Measurements from ENCODE around the gene FAM83F. TPM values are rescaled to one million over a fixed set of nuclear protein-coding genes. Genes with fewer than 3 reads are reported as not detected.
A peak's percentile ranks its signal among the peaks of the same experiment; 100 is the strongest.

FAM83F gene
- total RNA-seq, 2 experiments from 2014 or later: 0.20 to 0.30 TPM

DNA sequence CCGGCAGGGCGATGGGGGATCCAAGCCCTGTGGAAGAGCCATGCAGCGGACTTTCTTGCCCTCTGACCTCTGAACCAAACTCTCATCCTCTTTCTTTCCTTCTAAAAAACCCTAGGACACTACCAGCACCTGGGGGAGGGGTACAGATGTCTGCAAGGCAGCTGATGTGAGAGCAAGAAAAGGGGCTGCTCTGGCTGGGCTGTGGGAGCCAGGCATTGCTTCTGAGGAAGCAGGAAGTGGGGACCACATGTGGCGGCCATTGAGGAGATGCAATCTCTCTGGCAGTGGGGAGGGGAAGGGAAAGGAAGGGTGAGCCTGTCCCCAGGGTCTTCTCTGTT is 36.0 kb downstream of the FAM83F start:
- DNase-seq (no peak), ATAC-seq (ENCODE audit: low read depth) (peak; percentile 87)
- Mint-ChIP-seq H3K4me3 (peak overlapping the region; percentile 65), H3K36me3 (no peaks in the 10 kb centered on the region), H3K4me1 (peaks cover 16% of the 10 kb centered on the region), H3K27ac (peak overlapping the region; percentile 92), H3K27me3 (no peaks in the 10 kb centered on the region), H3K9me3 (no peaks in the 10 kb centered on the region)
- POLR2A ChIA-PET: interaction anchor here (0.8 to 2.7 kb wide), 3 partner anchors 13 to 510 kb away, joined by 3 to 16 read pairs (median 4); partner anchors contain the start of genes ATF4 and TNRC6B

DNA sequence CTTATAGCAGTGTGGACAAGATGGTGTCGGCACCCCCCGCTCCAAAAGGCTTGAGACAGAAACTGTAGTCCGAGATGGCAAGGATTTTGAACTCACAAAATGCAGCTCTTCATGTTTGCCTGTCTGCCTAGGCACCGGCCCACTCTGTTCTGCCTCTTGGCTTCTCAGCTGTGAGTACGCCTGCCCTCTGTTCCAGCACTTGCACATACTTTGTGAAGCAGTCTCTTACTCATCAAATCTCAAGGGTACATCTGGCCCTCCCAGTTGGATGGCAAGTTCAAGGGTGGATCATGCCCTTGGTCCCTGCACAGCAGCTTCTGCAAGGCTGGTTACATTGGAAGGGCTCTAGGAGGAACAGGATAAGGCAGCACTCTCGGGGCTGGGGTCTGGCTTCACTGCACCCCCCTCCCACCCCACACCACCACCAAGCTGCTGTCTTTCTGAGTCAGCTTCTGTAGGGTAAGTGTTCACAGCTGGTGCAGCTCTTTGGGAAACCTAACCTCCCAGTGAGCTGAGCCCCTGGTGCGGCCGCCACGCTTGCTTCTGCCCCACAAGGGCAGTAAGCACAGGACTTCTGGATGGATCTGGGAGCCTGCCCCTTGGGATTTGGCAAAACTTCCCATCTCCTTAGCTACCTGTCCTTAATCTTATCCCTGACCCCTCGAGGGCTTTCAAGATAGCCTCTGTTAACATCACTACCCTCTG is 37.2 kb downstream of the FAM83F start:
- Mint-ChIP-seq H3K4me1 (peaks cover 17% of the 10 kb centered on the region), H3K4me3 (no peak overlapping the region), H3K9me3 (no peaks in the 10 kb centered on the region), H3K36me3 (no peaks in the 10 kb centered on the region), H3K27ac (peak overlapping the region; percentile 60), H3K27me3 (no peaks in the 10 kb centered on the region)
- DNase-seq: no peak
- no peak for ATAC-seq (ENCODE audit: low read depth)
- POLR2A ChIA-PET: interaction anchor here (0.7 to 2.7 kb wide), 2 partner anchors 12 to 362 kb away, joined by 4 to 16 read pairs; no protein-coding TSS in a partner anchor

DNA sequence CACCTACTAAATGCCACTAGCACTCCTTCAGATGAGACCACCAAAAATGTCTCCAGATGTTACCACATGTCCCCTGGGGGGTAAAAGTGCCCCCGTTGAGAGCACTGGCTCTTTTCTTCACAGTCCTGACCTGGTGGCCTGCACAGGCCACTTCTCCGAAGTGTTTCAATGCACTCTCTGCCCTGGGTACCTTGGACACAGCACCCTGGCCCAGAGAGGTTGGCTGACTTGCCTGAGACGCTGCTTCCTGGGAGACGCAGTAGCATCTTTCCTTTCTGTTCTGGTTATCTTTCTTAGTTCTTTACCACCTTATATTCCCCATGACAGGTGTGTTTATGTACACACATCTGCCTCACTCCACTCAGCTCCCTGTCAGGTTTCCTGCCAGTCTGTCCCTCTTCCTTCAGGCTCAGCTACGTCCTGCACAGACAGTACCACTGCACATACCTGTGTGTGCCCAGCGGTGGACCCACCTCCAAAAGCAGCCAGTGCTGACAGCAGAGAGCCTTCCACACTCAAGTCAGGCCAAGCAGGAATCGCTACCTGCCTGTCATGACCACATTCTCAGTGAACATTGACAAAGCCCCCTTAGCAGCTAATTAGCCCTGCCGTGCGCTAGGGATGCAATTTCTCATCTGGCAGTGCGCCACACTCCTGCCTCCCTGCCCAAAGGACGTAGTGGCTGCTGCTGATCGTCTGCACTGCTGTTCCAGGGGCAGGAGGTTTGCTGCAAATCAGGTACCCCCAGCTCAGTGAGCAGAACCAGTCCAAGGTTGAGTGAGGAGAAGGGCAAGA is 39.0 kb downstream of the FAM83F start:
- DNase-seq (peak; percentile 15), ATAC-seq (ENCODE audit: low read depth) (no peak)
- Mint-ChIP-seq H3K4me1 (peaks cover 24% of the 10 kb centered on the region), H3K27ac (peak overlapping the region; percentile 1), H3K4me3 (no peak overlapping the region), H3K9me3 (no peaks in the 10 kb centered on the region), H3K27me3 (no peaks in the 10 kb centered on the region), H3K36me3 (no peaks in the 10 kb centered on the region)
- POLR2A ChIA-PET: interaction anchor here (1.1 to 1.7 kb wide), 2 partner anchors 10 to 144 kb away, joined by 3 to 5 read pairs; partner anchors contain the start of gene TNRC6B

DNA sequence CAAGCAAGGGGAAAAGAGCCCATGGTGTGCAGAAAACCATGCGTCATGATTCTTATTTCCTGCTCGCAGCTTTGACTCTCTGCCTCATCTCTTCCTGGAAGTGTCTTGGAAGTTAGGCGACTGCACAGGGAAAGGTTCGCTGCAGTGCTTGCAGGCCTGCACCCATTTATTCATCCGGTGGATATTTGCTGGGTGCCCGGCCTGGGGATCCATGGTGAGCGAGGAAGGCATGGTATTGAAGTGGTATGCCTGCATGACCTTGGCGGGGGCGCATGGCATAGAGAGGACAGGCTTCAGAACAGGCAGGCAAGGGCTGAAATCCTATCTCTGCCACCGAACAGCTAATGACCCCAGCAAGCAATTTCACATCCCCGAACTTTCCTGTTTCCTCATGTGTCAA is 40.6 kb downstream of the FAM83F start:
- Mint-ChIP-seq H3K9me3 (no peaks in the 10 kb centered on the region), H3K4me1 (peaks cover 23% of the 10 kb centered on the region), H3K4me3 (no peak overlapping the region), H3K27ac (no peak overlapping the region), H3K27me3 (peaks cover 8% of the 10 kb centered on the region), H3K36me3 (no peaks in the 10 kb centered on the region)
- POLR2A ChIA-PET: interaction anchor here (1.1 kb wide), 1 partner anchor 9 kb away, joined by 3 read pairs; no protein-coding TSS in a partner anchor
- ATAC-seq (ENCODE audit: low read depth): no peak
- DNase-seq: peak; percentile 20

DNA sequence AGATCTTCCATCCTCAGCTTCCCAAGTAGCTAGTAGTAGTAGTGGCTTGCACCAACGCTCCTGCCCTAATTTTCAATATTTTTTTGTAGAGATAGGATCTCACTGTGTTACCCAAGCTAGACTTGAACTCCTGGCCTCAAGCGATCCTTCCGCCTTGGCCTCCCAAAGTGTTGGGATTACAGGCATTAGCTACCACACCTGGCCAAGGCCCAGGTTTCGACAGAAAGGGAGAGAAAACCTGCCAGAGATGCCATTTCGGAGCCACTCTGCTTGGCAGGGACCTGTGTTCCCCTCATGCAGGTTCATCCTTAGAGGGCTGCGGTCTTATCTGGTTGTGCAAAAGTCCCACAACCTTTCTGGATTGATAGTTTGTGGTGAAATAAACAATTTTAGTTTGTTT is 41.4 kb downstream of the FAM83F start:
- no peak for DNase-seq
- Mint-ChIP-seq H3K27me3 (peaks cover 8% of the 10 kb centered on the region), H3K9me3 (no peaks in the 10 kb centered on the region), H3K4me3 (no peak overlapping the region), H3K27ac (no peak overlapping the region), H3K4me1 (peaks cover 19% of the 10 kb centered on the region), H3K36me3 (no peaks in the 10 kb centered on the region)
- POLR2A ChIA-PET: interaction anchor here (0.6 to 1.4 kb wide), 3 partner anchors 8 to 516 kb away, joined by 3 to 6 read pairs (median 3); no protein-coding TSS in a partner anchor
- ATAC-seq (ENCODE audit: low read depth): no peak

DNA sequence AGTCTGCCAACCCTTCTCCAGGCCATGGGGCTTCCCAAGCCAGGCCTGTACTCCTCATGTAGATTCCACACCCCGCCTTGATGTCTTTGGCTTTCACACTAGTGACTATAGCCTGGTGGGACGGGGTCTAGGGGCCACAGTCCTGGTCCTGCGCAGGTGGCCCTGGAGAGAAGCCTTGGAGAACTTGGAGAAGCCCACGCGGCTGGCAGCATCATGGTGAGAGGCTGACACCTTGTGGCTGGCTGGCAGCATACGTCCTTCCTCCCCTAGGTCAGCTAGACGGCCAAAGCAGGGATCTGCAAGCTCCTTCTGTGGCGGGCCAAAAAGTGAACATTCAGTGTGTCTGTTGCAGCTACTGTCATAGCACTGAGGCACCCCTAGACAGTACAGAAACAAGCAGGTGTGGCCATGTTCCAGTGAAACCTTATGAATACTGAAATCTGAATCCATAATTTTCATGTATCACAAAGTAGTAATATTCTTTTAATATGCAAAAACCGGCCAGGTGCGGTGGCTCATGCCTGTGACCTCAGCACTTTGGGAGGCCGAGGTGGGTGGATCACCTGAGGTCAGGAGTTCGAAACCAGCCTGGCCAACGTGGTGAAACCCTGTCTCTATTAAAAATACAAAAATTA is 42.0 kb downstream of the FAM83F start:
- peaks cover 8% of the 10 kb centered on the region for H3K27me3 Mint-ChIP-seq
- DNase-seq (peak; percentile 60), ATAC-seq (ENCODE audit: low read depth) (peak; percentile 64)
- H3K4me3 Mint-ChIP-seq: no peak overlapping the region
- POLR2A ChIA-PET: interaction anchor here (0.6 to 1.4 kb wide), 2 partner anchors 481 to 517 kb away, joined by 3 to 6 read pairs; no protein-coding TSS in a partner anchor
- no peaks in the 10 kb centered on the region for H3K36me3 Mint-ChIP-seq
- no peaks in the 10 kb centered on the region for H3K9me3 Mint-ChIP-seq
- peaks cover 20% of the 10 kb centered on the region for H3K4me1 Mint-ChIP-seq
- H3K27ac Mint-ChIP-seq: no peak overlapping the region

DNA sequence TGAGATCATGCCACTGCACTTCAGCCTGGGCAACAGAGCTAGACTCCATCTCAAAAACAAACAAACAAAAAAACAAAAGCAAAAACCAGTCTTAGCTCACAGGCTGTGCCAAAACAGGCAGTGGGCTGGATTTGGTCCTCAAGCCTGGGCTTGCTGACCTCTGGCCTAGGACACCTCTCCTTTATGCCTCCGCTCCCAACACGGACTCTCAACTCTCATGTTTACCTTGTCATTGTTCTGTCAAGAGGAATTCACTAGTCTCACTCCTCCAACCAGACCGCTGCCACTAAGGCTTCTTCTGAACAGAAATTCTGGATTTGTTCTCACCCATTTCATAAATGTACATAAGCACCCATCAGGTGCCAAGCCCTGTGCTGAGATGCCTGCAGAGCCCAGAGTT is 42.6 kb downstream of the FAM83F start:
- no peak overlapping the region for H3K27ac Mint-ChIP-seq
- ATAC-seq (ENCODE audit: low read depth): no peak
- H3K9me3 Mint-ChIP-seq: no peaks in the 10 kb centered on the region
- DNase-seq: no peak
- peaks cover 8% of the 10 kb centered on the region for H3K27me3 Mint-ChIP-seq
- H3K36me3 Mint-ChIP-seq: no peaks in the 10 kb centered on the region
- peaks cover 18% of the 10 kb centered on the region for H3K4me1 Mint-ChIP-seq
- no peak overlapping the region for H3K4me3 Mint-ChIP-seq
- POLR2A ChIA-PET: interaction anchor here (1.4 kb wide), 1 partner anchor 482 kb away, joined by 6 read pairs; no protein-coding TSS in a partner anchor

DNA sequence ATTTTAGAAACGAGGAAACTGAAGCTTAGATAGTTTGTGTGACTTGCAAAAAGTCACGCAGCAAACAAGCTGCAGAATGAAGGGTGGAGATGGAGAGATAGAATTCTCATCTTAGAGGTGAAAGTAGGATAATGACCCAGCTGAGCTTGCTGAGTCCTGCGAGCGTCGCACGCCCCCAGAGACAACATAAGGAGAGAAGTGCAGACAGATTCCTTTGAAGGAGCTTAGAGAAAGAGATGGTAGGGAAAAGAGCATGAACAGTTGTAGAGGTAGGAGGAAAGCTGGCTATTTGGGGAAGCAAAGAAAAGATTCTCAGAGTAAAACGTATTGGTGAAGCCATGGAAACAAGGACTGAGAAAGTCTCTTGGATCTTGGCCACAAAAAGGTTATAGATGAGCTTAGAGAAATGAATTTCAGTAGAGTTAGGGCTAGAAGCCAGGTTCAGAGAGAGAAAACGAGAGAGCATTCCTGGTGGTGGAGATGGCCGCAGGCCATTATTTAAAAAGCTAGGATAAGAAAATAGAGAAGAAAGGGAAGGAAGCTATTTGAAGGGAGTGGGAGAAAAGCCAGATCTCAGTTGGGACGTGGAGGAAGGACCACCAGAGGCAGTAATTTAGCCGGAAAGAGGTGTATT is 44.8 kb downstream of the FAM83F start:
- no peak overlapping the region for H3K27ac Mint-ChIP-seq
- H3K4me3 Mint-ChIP-seq: no peak overlapping the region
- peaks cover 24% of the 10 kb centered on the region for H3K4me1 Mint-ChIP-seq
- H3K27me3 Mint-ChIP-seq: peaks cover 8% of the 10 kb centered on the region
- H3K36me3 Mint-ChIP-seq: peaks cover under 1% of the 10 kb centered on the region
- DNase-seq (no peak), ATAC-seq (ENCODE audit: low read depth) (no peak)
- H3K9me3 Mint-ChIP-seq: no peaks in the 10 kb centered on the region
- POLR2A ChIA-PET: interaction anchor here (0.6 to 2.0 kb wide), 4 partner anchors 138 to 509 kb away, joined by 3 to 5 read pairs (median 4); partner anchors contain the start of gene TNRC6B

DNA sequence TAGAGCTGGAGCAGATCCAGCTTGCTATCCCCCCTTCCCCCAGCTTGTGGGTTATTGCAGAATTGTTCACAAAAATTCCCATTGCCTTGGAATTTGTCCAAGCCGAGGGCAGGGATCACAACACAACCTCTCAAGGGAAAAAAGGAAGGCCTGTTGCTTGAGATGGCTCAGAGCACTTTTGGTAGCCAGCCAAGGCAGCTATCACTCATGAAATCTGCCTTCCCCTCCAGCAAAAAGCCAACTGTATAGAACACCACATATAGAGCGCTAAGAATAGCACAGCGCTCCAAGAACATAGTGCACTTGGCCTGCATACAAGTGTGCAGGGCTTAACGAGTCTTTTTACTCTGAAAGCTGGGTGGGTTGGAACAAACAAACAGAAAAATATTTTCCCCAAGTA is 46.2 kb downstream of the FAM83F start:
- Mint-ChIP-seq H3K9me3 (no peaks in the 10 kb centered on the region), H3K27me3 (peaks cover 8% of the 10 kb centered on the region), H3K27ac (peak overlapping the region; percentile 10), H3K4me3 (no peak overlapping the region), H3K4me1 (peaks cover 23% of the 10 kb centered on the region), H3K36me3 (peaks cover 1% of the 10 kb centered on the region)
- no peak for DNase-seq
- ATAC-seq (ENCODE audit: low read depth): no peak
- POLR2A ChIA-PET: interaction anchor here (0.6 to 2.0 kb wide), 2 partner anchors 137 to 294 kb away, joined by 4 to 5 read pairs; partner anchors contain the start of gene TNRC6B

DNA sequence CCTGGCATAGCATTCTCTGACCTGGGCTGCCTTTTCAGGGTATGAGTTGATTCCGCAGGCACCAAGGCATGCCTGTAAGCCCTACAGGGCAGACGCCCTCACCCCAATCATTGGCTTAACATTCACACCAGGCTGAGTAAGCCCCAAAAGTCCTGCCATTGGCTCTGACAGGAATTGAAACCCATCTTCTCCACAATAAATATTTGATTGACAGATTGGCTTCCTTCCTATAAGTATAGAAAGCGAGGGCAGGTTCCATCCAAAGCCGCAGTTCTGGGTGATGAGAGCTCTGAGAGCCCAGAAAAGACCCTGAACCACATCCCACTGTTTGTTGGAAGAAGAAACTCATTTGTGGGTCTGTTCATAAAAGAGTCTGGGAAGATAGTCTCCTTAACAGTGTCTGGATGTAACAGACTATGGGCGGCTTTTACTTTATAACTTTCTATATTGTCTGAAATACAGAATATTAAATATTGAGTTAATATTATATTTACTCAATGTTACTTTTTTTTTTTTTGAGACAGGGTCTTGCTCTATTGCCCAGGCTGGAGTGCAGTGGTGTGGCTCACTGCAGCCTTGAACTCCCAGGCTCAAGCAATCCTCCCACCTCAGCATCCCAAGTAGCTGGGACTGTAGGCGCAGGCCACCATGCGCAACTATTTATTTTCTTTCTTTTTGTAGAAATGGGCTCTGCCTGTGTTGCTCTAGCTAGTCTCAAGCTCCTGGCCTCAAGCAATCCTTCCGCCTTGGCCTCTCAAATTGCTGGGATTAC is 46.8 kb downstream of the FAM83F start:
- POLR2A ChIA-PET: interaction anchor here (0.6 to 5.2 kb wide), 3 partner anchors 136 to 293 kb away, joined by 4 to 104 read pairs (median 5); partner anchors contain the start of gene TNRC6B
- Mint-ChIP-seq H3K4me1 (peaks cover 26% of the 10 kb centered on the region), H3K27ac (peak overlapping the region; percentile 10), H3K36me3 (peaks cover 1% of the 10 kb centered on the region), H3K4me3 (no peak overlapping the region), H3K9me3 (no peaks in the 10 kb centered on the region), H3K27me3 (peaks cover 8% of the 10 kb centered on the region)
- DNase-seq: no peak
- no peak for ATAC-seq (ENCODE audit: low read depth)

DNA sequence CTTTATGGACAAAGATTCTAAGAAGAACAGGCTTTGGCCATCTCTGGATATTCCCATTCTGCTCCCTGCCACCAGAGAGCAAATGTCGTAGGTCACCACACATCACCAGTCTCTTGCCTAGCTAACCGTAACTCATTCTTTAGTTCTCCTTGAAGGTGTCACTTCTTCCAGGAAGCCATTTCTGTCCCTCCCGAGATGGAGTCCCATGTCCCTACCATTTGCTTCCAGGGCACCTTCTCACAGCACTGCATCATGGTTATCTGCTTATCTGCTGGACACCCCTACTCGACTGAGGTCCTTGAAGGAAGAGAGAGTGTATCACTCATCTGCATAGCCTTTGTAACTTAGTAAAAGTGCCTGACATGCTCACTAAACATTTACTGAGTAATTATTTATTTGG is 47.6 kb downstream of the FAM83F start:
- POLR2A ChIA-PET: interaction anchor here (5.2 kb wide), 1 partner anchor 136 kb away, joined by 104 read pairs; the partner anchor contains the start of gene TNRC6B

DNA sequence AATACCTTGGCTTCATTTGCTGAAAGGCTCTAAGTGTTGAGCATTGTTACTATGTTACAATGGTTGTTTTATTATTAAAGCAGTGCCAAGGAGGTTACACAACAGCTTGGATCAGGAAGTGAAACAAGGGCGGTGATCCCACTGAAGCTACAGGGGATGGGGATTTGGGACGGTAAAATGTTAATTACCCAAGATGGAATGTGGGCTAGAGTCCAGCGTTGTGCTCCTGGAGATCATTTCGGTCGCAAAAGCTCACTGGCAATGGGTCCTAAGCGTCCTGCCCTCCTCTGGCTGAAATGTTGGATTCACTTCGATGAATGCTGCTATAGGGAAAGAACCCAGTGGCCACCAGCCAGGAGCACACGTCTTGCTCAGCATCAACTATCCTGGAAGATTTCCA is 48.3 kb downstream of the FAM83F start:
- peaks cover 8% of the 10 kb centered on the region for H3K27me3 Mint-ChIP-seq

More for the DNA sequence above, 47.6 kb downstream of the FAM83F start:
- H3K4me3 Mint-ChIP-seq: no peak overlapping the region
- ATAC-seq (ENCODE audit: low read depth): no peak
- no peak overlapping the region for H3K27ac Mint-ChIP-seq
- no peaks in the 10 kb centered on the region for H3K9me3 Mint-ChIP-seq
- H3K4me1 Mint-ChIP-seq: peaks cover 26% of the 10 kb centered on the region
- H3K36me3 Mint-ChIP-seq: peaks cover 1% of the 10 kb centered on the region
- peaks cover 8% of the 10 kb centered on the region for H3K27me3 Mint-ChIP-seq
- no peak for DNase-seq

More for the DNA sequence above, 48.3 kb downstream of the FAM83F start:
- peak overlapping the region; percentile 100 for H3K27ac Mint-ChIP-seq
- H3K4me3 Mint-ChIP-seq: peak overlapping the region; percentile 95
- POLR2A ChIA-PET: interaction anchor here (1.0 to 5.2 kb wide), 12 partner anchors 12 to 523 kb away, joined by 4 to 104 read pairs (median 10); partner anchors contain the start of genes ADSL, ATF4 and TNRC6B
- H3K4me1 Mint-ChIP-seq: peaks cover 28% of the 10 kb centered on the region
- DNase-seq (no peak), ATAC-seq (ENCODE audit: low read depth) (no peak)
- H3K9me3 Mint-ChIP-seq: no peaks in the 10 kb centered on the region
- H3K36me3 Mint-ChIP-seq: peaks cover 4% of the 10 kb centered on the region
